Kidney epithelial cell (primary cell): ENCODE results near the gene SIVA1. TPM values are rescaled to one million over a fixed set of nuclear protein-coding genes. Genes with fewer than 3 reads are reported as not detected.

Experiments
- DNase-seq: peaks from one replicate; pipeline ENCODE4 v3.0.0-alpha.2; 2010; ENCODE audit warnings: low read depth
- H3K27me3 ChIP-seq: 2 replicates; pipeline ENCODE4 v1.6.0; 2011; ENCODE audit warnings: low read length; ENCODE audit not compliant: control insufficient read depth, insufficient read depth
- H3K36me3 ChIP-seq: 2 replicates; pipeline ENCODE4 v1.5.1; 2011; ENCODE audit warnings: low read length; ENCODE audit not compliant: control insufficient read depth, insufficient read depth
- H3K4me3 ChIP-seq: 2 replicates; pipeline ENCODE4 v1.5.1; 2011; ENCODE audit warnings: low read depth, mild to moderate bottlenecking, control low read depth, low read length
- total RNA-seq: library from RNA; depleted of rRNA; stranded (reverse); fragments of >200 nt; gene quantifications from 2 replicates; pipeline ENCODE4 v1.2.3, GENCODE V29; 2015
- TF ChIP-seq, protein P1 (sequence below): IDR thresholded peaks from 2 replicates; pipeline ENCODE4 v1.5.1; 2011; ENCODE audit warnings: mild to moderate bottlenecking, moderate library complexity, low read length, control low read depth, inconsistent platforms; ENCODE audit not compliant: insufficient read depth, poor library complexity, severe bottlenecking

The SIVA1 gene
- total RNA-seq, 1 donor from 2014 or later, result 222 TPM

DNA sequence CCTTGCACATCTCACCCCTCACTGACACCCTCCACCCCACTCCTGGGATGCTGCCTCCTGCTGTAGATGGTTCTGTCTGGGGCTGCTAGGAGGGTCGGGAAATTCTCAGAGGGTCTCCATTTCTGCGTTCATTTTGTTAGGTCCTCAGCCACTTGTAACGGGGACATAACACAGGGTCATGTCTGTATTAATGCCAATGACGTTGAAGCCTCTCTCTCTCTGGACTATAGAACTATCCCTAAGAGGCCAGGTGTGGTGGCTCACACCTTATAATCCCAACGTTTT lies 14.6 kb downstream of the SIVA1 start:
- TF ChIP-seq, protein P1, sequence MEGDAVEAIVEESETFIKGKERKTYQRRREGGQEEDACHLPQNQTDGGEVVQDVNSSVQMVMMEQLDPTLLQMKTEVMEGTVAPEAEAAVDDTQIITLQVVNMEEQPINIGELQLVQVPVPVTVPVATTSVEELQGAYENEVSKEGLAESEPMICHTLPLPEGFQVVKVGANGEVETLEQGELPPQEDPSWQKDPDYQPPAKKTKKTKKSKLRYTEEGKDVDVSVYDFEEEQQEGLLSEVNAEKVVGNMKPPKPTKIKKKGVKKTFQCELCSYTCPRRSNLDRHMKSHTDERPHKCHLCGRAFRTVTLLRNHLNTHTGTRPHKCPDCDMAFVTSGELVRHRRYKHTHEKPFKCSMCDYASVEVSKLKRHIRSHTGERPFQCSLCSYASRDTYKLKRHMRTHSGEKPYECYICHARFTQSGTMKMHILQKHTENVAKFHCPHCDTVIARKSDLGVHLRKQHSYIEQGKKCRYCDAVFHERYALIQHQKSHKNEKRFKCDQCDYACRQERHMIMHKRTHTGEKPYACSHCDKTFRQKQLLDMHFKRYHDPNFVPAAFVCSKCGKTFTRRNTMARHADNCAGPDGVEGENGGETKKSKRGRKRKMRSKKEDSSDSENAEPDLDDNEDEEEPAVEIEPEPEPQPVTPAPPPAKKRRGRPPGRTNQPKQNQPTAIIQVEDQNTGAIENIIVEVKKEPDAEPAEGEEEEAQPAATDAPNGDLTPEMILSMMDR, result no peak
- no peak for DNase-seq
- Histone ChIP-seq H3K36me3 (peaks cover 4% of the 10 kb centered on the region), H3K27me3 (no peaks in the 10 kb centered on the region), H3K4me3 (no peak overlapping the region)

DNA sequence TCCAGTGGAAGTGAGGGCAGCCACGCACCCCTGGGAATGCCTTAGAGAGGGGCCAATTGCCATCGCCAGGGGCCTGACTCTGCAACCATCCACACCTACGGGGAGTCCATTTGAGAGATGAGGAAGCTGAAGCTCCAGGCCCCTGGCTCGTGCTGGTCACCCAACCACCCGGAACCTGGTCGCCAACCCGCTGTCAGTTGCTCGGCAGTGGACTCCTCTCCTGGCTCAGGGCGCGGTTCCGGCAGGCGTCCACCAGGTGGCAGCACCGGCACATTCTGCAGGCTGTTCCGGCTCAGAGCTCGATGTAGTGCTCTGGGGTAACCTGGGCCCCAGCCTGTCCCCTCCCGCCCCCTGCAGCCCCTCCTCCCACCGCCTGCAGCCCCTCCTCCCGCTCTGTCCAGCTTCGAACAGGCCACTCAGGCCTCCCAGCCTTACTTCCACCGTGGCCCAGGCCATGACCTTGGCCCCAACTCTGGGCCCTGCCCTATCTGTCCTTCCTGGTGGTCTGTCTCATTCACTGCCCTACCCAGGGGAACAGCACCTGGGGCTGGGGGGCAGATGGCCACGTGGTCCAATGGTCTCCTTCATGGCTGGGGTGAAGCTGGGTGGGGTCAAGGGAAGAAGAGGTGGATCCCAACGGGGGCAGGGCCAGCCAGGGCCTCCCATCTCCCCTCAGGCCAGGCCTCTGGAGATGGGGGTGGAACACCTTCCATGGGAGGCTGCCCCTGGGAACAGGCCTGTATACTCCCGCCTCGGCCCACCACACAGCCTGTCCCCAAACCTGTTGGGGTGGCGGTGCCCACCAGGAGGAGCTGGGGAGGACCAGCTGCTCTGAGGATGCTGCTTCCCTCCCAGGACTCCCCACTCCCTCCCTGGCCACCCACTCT lies 15.7 kb downstream of the SIVA1 start:
- Histone ChIP-seq H3K27me3 (no peaks in the 10 kb centered on the region), H3K36me3 (peaks cover 4% of the 10 kb centered on the region), H3K4me3 (no peak overlapping the region)
- TF ChIP-seq, protein P1, result peak; percentile 95
- peak; percentile 18 for DNase-seq

DNA sequence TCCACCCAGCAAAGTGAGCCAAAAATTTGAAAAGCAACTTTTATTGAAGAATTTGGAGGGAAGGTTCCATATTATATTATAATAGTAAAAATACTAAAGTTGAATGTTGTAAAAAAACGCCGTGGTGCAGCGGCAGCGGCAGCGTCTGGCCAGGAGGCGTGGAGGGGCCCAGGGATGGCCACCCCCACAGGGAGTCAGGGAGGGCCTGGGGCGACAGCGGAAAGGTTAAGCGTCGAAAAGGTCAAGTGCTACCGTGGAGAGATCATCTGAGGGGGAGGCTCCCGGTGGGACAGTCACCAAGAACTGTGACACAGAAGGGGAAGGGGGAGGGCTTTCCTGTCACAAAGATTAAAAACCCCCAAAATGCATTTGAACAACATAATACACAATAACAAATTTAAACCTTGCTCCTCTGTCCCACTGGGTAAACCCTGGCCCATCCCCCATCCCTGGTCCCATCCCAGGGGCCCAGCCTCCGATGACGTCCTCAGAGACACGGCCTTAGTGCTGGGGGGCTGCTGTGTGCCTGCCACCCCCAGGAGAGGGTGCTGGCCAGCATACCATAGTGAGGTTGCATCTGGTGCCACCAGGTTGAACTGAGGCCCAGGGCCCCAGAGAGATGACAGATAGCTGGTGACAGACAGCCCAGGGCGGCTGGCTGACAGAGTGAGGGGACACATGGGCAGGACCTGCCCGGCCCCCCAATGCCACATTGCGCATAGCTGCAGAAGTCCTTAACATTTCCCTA lies 16.6 kb downstream of the SIVA1 start:
- Histone ChIP-seq H3K27me3 (no peaks in the 10 kb centered on the region), H3K4me3 (no peak overlapping the region), H3K36me3 (peaks cover 4% of the 10 kb centered on the region)
- TF ChIP-seq, protein P1, result no peak
- DNase-seq, result no peak

DNA sequence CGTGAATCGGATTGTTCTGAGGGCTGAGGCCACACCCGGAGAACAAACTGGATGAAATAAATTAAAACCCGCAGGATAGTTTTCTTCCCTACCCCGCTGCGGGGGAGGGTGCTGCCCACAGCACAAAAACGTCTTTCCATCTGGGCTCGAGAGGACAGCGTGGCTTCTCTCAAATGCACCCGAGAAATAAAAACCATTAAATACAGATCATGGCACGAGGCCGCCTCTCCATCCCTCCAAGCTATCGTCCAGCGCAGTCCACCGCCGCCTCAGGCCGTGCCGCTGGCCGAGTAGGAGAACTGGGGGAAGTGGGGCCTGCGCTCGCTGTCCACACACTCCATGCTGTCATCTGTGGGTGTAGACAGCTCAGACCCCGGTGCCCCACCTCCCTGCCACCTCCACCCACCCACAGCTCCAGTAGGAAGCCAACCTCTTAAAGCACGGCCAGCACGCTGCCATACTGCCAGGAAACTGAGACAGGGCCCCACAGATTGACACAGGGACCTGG lies 17.2 kb downstream of the SIVA1 start:
- peaks cover 5% of the 10 kb centered on the region for H3K36me3 ChIP-seq

DNA sequence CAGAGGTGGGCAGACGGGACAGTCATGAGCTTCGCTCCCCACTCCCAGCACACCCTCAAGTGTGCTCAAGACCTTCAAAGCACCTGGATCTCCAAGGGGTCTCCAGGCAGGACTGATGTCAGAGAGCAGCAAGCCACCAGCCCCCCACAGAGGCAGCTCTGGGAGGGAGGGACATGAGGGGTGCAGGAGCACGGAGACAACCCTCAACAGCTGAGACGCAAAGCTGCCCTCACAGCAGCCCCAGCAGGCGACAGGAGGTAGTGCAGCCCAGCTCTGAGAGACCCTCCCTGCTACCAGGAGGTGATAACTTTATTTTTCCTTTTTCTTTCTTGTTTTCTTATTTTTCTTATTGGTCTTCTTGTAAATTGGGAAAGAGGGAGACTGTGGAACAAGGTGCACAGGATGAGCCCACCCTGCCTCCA lies 17.9 kb downstream of the SIVA1 start:
- TF ChIP-seq, protein P1, result peak; percentile 70
- Histone ChIP-seq H3K36me3 (peaks cover 5% of the 10 kb centered on the region), H3K4me3 (no peak overlapping the region), H3K27me3 (no peaks in the 10 kb centered on the region)
- DNase-seq, result no peak

More for the DNA sequence above, 17.2 kb downstream of the SIVA1 start:
- TF ChIP-seq, protein P1, result no peak
- H3K4me3 ChIP-seq, result no peak overlapping the region
- DNase-seq, result no peak
- no peaks in the 10 kb centered on the region for H3K27me3 ChIP-seq
